GM23338 (cell line): ENCODE data around the gene FTO. TPM values are rescaled to one million over a fixed set of nuclear protein-coding genes. Genes with fewer than 3 reads are reported as not detected.

ENCODE experiments used
- ATAC-seq: fragments of 200-7000 bp; cut with Tn5 transposase; 3 replicates; pipeline ENCODE4 v1.9.1; 2020
- DNase-seq: peaks from one replicate; pipeline ENCODE4 v3.0.0-alpha.2; 2015; ENCODE audit warnings: low spot score
- H2AFZ ChIP-seq: fragments of 200-600 bp; sonication (generic); 2 replicates; pipeline ENCODE4 v1.8.0; 2016; ENCODE audit warnings: antibody characterized with exemption, mild to moderate bottlenecking, moderate library complexity
- H3F3A ChIP-seq: fragments of 200-600 bp; sonication (generic); replicated peaks from 2 replicates; pipeline ENCODE4 v1.8.0; 2017; ENCODE audit warnings: antibody characterized with exemption, mixed run types, low read depth
- H3K27ac ChIP-seq: fragments of 200-600 bp; sonication (generic); 2 replicates; pipeline ENCODE4 v1.6.1; 2016; ENCODE audit warnings: low read depth
- H3K27me3 ChIP-seq: fragments of 200-600 bp; sonication (generic); 2 replicates; pipeline ENCODE4 v1.8.0; 2016; ENCODE audit warnings: mild to moderate bottlenecking, mixed run types, moderate library complexity; ENCODE audit not compliant: insufficient read depth
- H3K36me3 ChIP-seq: fragments of 200-600 bp; sonication (generic); 2 replicates; pipeline ENCODE4 v1.8.0; 2016; ENCODE audit warnings: mild to moderate bottlenecking; ENCODE audit not compliant: insufficient read depth
- H3K4me1 ChIP-seq: fragments of 200-600 bp; sonication (generic); 2 replicates; pipeline ENCODE4 v1.8.0; 2016; ENCODE audit warnings: mild to moderate bottlenecking, moderate library complexity; ENCODE audit not compliant: insufficient read depth
- H3K4me2 ChIP-seq: fragments of 200-600 bp; sonication (generic); 2 replicates; pipeline ENCODE4 v1.7.1; 2017; ENCODE audit warnings: mixed run types
- H3K4me3 ChIP-seq: fragments of 200-600 bp; sonication (generic); 2 replicates; pipeline ENCODE4 v1.6.1; 2016; ENCODE audit warnings: mixed run types
- H3K79me2 ChIP-seq: fragments of 200-600 bp; sonication (generic); replicated peaks from 2 replicates; pipeline ENCODE4 v1.8.0; 2017; ENCODE audit warnings: mild to moderate bottlenecking; ENCODE audit not compliant: insufficient read depth
- H3K9me2 ChIP-seq: fragments of 200-600 bp; sonication (generic); 2 replicates; pipeline ENCODE4 v1.8.0; 2017; ENCODE audit not compliant: insufficient read depth
- H4K20me1 ChIP-seq: fragments of 200-600 bp; sonication (generic); replicated peaks from 2 replicates; pipeline ENCODE4 v1.8.0; 2017; ENCODE audit warnings: mild to moderate bottlenecking; ENCODE audit not compliant: insufficient read depth
- H3K27ac Mint-ChIP-seq: 2 replicates; pipeline ENCODE4 v1.8.0; 2020; ENCODE audit warnings: inconsistent platforms, mild to moderate bottlenecking, moderate library complexity, mixed read lengths
- H3K27me3 Mint-ChIP-seq: 3 replicates; pipeline ENCODE4 v1.8.0; 2022; ENCODE audit warnings: low read depth, mild to moderate bottlenecking, moderate library complexity, mixed read lengths, inconsistent platforms; ENCODE audit not compliant: insufficient read depth, poor library complexity
- H3K36me3 Mint-ChIP-seq: 3 replicates; pipeline ENCODE4 v1.8.0; 2021; ENCODE audit warnings: low read depth, mild to moderate bottlenecking, inconsistent platforms, moderate library complexity, mixed read lengths
- H3K4me1 Mint-ChIP-seq: 3 replicates; pipeline ENCODE4 v1.8.0; 2020; ENCODE audit warnings: mild to moderate bottlenecking, inconsistent platforms, mixed read lengths
- H3K4me3 Mint-ChIP-seq: 3 replicates; pipeline ENCODE4 v1.8.0; 2021; ENCODE audit warnings: moderate library complexity, mild to moderate bottlenecking, inconsistent platforms, mixed read lengths
- H3K9me3 Mint-ChIP-seq: 3 replicates; pipeline ENCODE4 v1.8.0; 2020; ENCODE audit warnings: moderate library complexity, mild to moderate bottlenecking, inconsistent platforms, mixed read lengths
- CREB1 ChIP-seq: fragments of 250-450 bp; sonication (Bioruptor Pico); IDR thresholded peaks from 2 replicates; pipeline ENCODE4 v1.5.0; 2020; ENCODE audit warnings: low read depth, mild to moderate bottlenecking, moderate library complexity
- ETS1 ChIP-seq: IDR thresholded peaks from 2 replicates; pipeline ENCODE4 v1.6.1; 2016; ENCODE audit warnings: antibody characterized with exemption
- EZH2 ChIP-seq: fragments of 200-600 bp; sonication (generic); IDR thresholded peaks from one replicate; pipeline ENCODE4 v1.8.0; 2017; ENCODE audit warnings: antibody characterized with exemption, mild to moderate bottlenecking, low read depth; ENCODE audit not compliant: unreplicated experiment
- EZH2phosphoT487 ChIP-seq: fragments of 200-600 bp; sonication (generic); IDR thresholded peaks from one replicate; pipeline ENCODE4 v1.8.1; 2018; ENCODE audit warnings: antibody characterized with exemption; ENCODE audit not compliant: unreplicated experiment
- JUNB ChIP-seq: IDR thresholded peaks from one replicate; pipeline ENCODE4 v1.6.1; 2016; ENCODE audit warnings: antibody characterized with exemption; ENCODE audit not compliant: unreplicated experiment
- NANOG ChIP-seq: IDR thresholded peaks from 2 replicates; pipeline ENCODE4 v1.6.1; 2016; ENCODE audit warnings: antibody characterized with exemption, borderline replicate concordance
- POLR2AphosphoS5 ChIP-seq: IDR thresholded peaks from 2 replicates; pipeline ENCODE4 v1.6.1; 2016; ENCODE audit warnings: antibody characterized with exemption, low read depth
- STAT1 ChIP-seq: IDR thresholded peaks from one replicate; pipeline ENCODE4 v1.6.1; 2016; ENCODE audit warnings: antibody characterized with exemption; ENCODE audit not compliant: unreplicated experiment
- ZNF114 ChIP-seq: fragments of 250-450 bp; sonication (Bioruptor Pico); IDR thresholded peaks from 2 replicates; pipeline ENCODE4 v1.5.0; 2020; ENCODE audit warnings: mild to moderate bottlenecking, moderate library complexity
- ZNF331 ChIP-seq: fragments of 250-450 bp; sonication (Bioruptor Pico); IDR thresholded peaks from 2 replicates; pipeline ENCODE4 v1.5.0; 2020; ENCODE audit warnings: low read depth, mild to moderate bottlenecking, moderate library complexity
- polyA plus RNA-seq: library from polyadenylated mRNA; unstranded; fragments of >200 nt; fragmentation: Nextera tagmentation; extraction: Ambion mirVana; gene quantifications from 2 replicates; pipeline ENCODE4 v1.2.1, GENCODE V29; 2016
- total RNA-seq: library from RNA; depleted of rRNA; stranded (reverse); fragments of >200 nt; shearing (Covaris generic); gene quantifications from 2 replicates; pipeline ENCODE4 v1.2.3, GENCODE V29; 2014
- TF ChIP-seq, protein P1 (sequence below): IDR thresholded peaks from one replicate; pipeline ENCODE4 v1.6.1; 2018; ENCODE audit warnings: antibody characterized with exemption; ENCODE audit not compliant: unreplicated experiment

The FTO gene
- total and polyA plus RNA-seq, 2 experiments from 2014 or later = 17.7 to 69.6 TPM

DNA sequence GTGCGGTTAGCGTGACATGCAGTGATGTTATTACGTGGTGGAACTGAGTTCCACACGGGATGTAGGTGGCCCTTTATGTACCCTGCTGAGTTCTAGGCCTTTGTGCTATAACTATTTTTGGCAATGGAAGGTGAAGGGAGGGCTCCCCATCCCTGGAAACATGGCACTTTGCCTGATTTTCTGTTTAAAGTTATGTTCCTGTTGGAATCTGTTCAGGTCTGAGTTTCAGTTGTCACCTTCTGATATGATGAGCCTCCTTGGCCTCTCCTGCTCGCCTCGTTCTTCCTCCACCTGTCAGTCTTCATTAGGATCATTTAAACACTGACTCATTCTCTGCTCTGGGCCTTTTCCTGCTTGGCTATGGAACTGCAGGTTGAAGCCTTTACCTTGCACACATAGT lies 200.6 kb downstream of the FTO start:
- no peak overlapping the region for H3K4me3 ChIP-seq

GRCh38 chr16:53905028-53905427 lies 201.1 kb downstream of the FTO start:
- no peak for TF ChIP-seq STAT1
- TF ChIP-seq NANOG = no peak
- TF ChIP-seq ETS1 = no peak
- TF ChIP-seq EZH2phosphoT487 = no peak
- no peak overlapping the region for H3K4me2 ChIP-seq
- no peaks in the 10 kb centered on the region for H3F3A ChIP-seq
- H3K79me2 ChIP-seq = no peaks in the 10 kb centered on the region
- H3K27me3 ChIP-seq = no peaks in the 10 kb centered on the region
- ATAC-seq (no peak), DNase-seq (no peak)
- Mint-ChIP-seq H3K27me3 (no peaks in the 10 kb centered on the region), H3K4me1 (no peaks in the 10 kb centered on the region), H3K27ac (no peak overlapping the region), H3K4me3 (no peak overlapping the region), H3K9me3 (no peaks in the 10 kb centered on the region), H3K36me3 (no peaks in the 10 kb centered on the region)
- H2AFZ ChIP-seq = no peak overlapping the region
- no peak overlapping the region for H3K27ac ChIP-seq
- H3K36me3 ChIP-seq = no peaks in the 10 kb centered on the region
- no peaks in the 10 kb centered on the region for H3K4me1 ChIP-seq
- H4K20me1 ChIP-seq = no peaks in the 10 kb centered on the region
- H3K9me2 ChIP-seq = no peaks in the 10 kb centered on the region
- no peak overlapping the region for H3K4me3 ChIP-seq

More for the DNA sequence above, 200.6 kb downstream of the FTO start:
- Histone ChIP-seq H4K20me1 (no peaks in the 10 kb centered on the region), H3K4me2 (no peak overlapping the region), H3K27ac (no peak overlapping the region), H3K4me1 (no peaks in the 10 kb centered on the region), H3F3A (no peaks in the 10 kb centered on the region), H3K9me2 (no peaks in the 10 kb centered on the region), H3K36me3 (no peaks in the 10 kb centered on the region), H2AFZ (no peak overlapping the region), H3K79me2 (no peaks in the 10 kb centered on the region), H3K27me3 (no peaks in the 10 kb centered on the region)
- no peak for TF ChIP-seq JUNB
- no peak for TF ChIP-seq ZNF114 (CRISPR knock-in tag)
- TF ChIP-seq EZH2phosphoT487 = no peak
- no peak for TF ChIP-seq NANOG
- no peak for TF ChIP-seq CREB1 (CRISPR knock-in tag)
- no peak for TF ChIP-seq EZH2
- TF ChIP-seq ETS1 = no peak
- TF ChIP-seq, protein P1, sequence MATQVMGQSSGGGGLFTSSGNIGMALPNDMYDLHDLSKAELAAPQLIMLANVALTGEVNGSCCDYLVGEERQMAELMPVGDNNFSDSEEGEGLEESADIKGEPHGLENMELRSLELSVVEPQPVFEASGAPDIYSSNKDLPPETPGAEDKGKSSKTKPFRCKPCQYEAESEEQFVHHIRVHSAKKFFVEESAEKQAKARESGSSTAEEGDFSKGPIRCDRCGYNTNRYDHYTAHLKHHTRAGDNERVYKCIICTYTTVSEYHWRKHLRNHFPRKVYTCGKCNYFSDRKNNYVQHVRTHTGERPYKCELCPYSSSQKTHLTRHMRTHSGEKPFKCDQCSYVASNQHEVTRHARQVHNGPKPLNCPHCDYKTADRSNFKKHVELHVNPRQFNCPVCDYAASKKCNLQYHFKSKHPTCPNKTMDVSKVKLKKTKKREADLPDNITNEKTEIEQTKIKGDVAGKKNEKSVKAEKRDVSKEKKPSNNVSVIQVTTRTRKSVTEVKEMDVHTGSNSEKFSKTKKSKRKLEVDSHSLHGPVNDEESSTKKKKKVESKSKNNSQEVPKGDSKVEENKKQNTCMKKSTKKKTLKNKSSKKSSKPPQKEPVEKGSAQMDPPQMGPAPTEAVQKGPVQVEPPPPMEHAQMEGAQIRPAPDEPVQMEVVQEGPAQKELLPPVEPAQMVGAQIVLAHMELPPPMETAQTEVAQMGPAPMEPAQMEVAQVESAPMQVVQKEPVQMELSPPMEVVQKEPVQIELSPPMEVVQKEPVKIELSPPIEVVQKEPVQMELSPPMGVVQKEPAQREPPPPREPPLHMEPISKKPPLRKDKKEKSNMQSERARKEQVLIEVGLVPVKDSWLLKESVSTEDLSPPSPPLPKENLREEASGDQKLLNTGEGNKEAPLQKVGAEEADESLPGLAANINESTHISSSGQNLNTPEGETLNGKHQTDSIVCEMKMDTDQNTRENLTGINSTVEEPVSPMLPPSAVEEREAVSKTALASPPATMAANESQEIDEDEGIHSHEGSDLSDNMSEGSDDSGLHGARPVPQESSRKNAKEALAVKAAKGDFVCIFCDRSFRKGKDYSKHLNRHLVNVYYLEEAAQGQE = no peak
- TF ChIP-seq ZNF331 (CRISPR knock-in tag) = no peak
- TF ChIP-seq STAT1 = no peak
- no peak for TF ChIP-seq POLR2AphosphoS5
- H3K27me3 Mint-ChIP-seq = no peaks in the 10 kb centered on the region
- no peak for DNase-seq
- H3K9me3 Mint-ChIP-seq = no peaks in the 10 kb centered on the region
- no peak for ATAC-seq
- H3K27ac Mint-ChIP-seq = no peak overlapping the region
- H3K36me3 Mint-ChIP-seq = no peaks in the 10 kb centered on the region
- no peak overlapping the region for H3K4me3 Mint-ChIP-seq
- peaks cover 2% of the 10 kb centered on the region; the same call in 2 of the 3 replicates for H3K4me1 Mint-ChIP-seq
